H1 (cell line): Measurements from ENCODE around the gene ERICH3. TPM values are rescaled to one million over a fixed set of nuclear protein-coding genes. Genes with fewer than 3 reads are reported as not detected.

Source experiments
- CTCF ChIA-PET: fragments of 300-600 bp; sonication (Branson Sonifier 250); formaldehyde crosslinking; loops from one replicate; lab custom pipeline; 2021; ENCODE audit not compliant: partially characterized antibody; lab: Charles Lee
- POLR2A ChIA-PET: fragments of 300-600 bp; sonication (Branson Sonifier 250); formaldehyde crosslinking; loops from one replicate; lab custom pipeline; 2021; ENCODE audit warnings: inconsistent platforms; ENCODE audit not compliant: partially characterized antibody; lab: Charles Lee
- DNase-seq, 2 experiments: peaks; one replicate each; pipeline versions ENCODE4 v3.0.0 to v3.0.0-alpha.2; 2010 to 2022; ENCODE audit warnings: low spot score in 2 of 2, low read depth in 1 of 2, mixed read lengths in 1 of 2
- FAIRE-seq: peaks from 2 replicates; lab custom pipeline; 2011; peaks lifted over from hg19 to GRCh38; lab: Jason Lieb, UNC
- H2AFZ ChIP-seq: 2 replicates; pipeline ENCODE4 v1.8.1; 2012; ENCODE audit warnings: low read length, inconsistent platforms
- H2AK5ac ChIP-seq: 2 replicates; pipeline ENCODE4 v1.6.1; 2013; ENCODE audit warnings: low read depth, low read length
- H2BK120ac ChIP-seq: replicated peaks from 2 replicates; pipeline ENCODE3; 2013; ENCODE audit warnings: low read depth, low read length, inconsistent platforms
- H2BK12ac ChIP-seq: 2 replicates; pipeline ENCODE4 v1.6.1; 2013; ENCODE audit warnings: low read depth, low read length
- H2BK15ac ChIP-seq: 2 replicates; pipeline ENCODE4 v1.6.1; 2013; ENCODE audit warnings: low read length
- H2BK20ac ChIP-seq: 2 replicates; pipeline ENCODE4 v1.6.1; 2013; ENCODE audit warnings: low read length
- H2BK5ac ChIP-seq: 2 replicates; pipeline ENCODE4 v1.6.1; 2013; ENCODE audit warnings: low read depth, low read length
- H3K14ac ChIP-seq: 2 replicates; pipeline ENCODE4 v1.6.1; 2013; ENCODE audit warnings: inconsistent platforms; ENCODE audit not compliant: insufficient read length
- H3K18ac ChIP-seq: 2 replicates; pipeline ENCODE4 v1.6.1; 2013; ENCODE audit warnings: low read length; ENCODE audit errors: extremely low read depth
- H3K23ac ChIP-seq: 2 replicates; pipeline ENCODE4 v1.6.1; 2013; ENCODE audit warnings: inconsistent platforms; ENCODE audit not compliant: insufficient read length
- H3K23me2 ChIP-seq: 2 replicates; pipeline ENCODE4 v1.6.1; 2013; ENCODE audit warnings: low read depth, low read length
- H3K27ac ChIP-seq: 2 replicates; pipeline ENCODE4 v1.6.1; 2011; ENCODE audit warnings: low read depth, low read length, inconsistent platforms
- H3K27me3 ChIP-seq, 4 experiments: replicated peaks in 1 of 4; 1 replicate in 1 of 4; 2 replicates in 3 of 4; pipeline versions ENCODE4 v1.6.1 to v1.8.1; 2011 to 2013; ENCODE audit warnings: low read length in 3 of 4, mild to moderate bottlenecking in 3 of 4, inconsistent platforms in 2 of 4, mixed read lengths in 2 of 4, moderate library complexity in 1 of 4; ENCODE audit not compliant: control insufficient read depth in 3 of 4, insufficient read depth in 3 of 4; ENCODE audit errors: extremely low read depth in 1 of 4
- H3K36me3 ChIP-seq, 4 experiments: 2 replicates each; pipeline versions ENCODE4 v1.6.1 to v1.8.1; 2011 to 2013; ENCODE audit warnings: mild to moderate bottlenecking in 4 of 4, low read length in 3 of 4, moderate library complexity in 2 of 4, control low read depth in 1 of 4, inconsistent platforms in 1 of 4; ENCODE audit not compliant: insufficient read depth in 4 of 4, control insufficient read depth in 2 of 4
- H3K4ac ChIP-seq: replicated peaks from 2 replicates; pipeline ENCODE3; 2013; ENCODE audit warnings: low read length, low read depth, mixed read lengths, inconsistent platforms; ENCODE audit not compliant: insufficient read length
- H3K4me1 ChIP-seq, 4 experiments: replicated peaks in 1 of 4; 1 replicate in 1 of 4; 2 replicates in 3 of 4; pipeline versions ENCODE4 v1.6.1 to v1.8.1; 2011 to 2013; ENCODE audit warnings: low read length in 3 of 4, inconsistent platforms in 2 of 4, mixed read lengths in 1 of 4; ENCODE audit not compliant: insufficient read depth in 4 of 4, control insufficient read depth in 3 of 4
- H3K4me2 ChIP-seq, 2 experiments: 2 replicates each; pipeline versions ENCODE4 v1.6.1 to v1.8.1; 2011 to 2013; ENCODE audit warnings: low read depth in 2 of 2, low read length in 2 of 2, control low read depth in 1 of 2, inconsistent platforms in 1 of 2, mild to moderate bottlenecking in 1 of 2; ENCODE audit not compliant: insufficient read depth in 1 of 2
- H3K4me3 ChIP-seq, 4 experiments: fragments of 200-600, 300-600 bp in 1 of 4; sonication (generic), shearing (Covaris generic), sonication (Bioruptor Twin) in 1 of 4; 2 replicates each; pipeline versions ENCODE4 v1.5.1 to v1.8.1; 2011 to 2016; ENCODE audit warnings: low read length in 4 of 4, low read depth in 3 of 4, control low read depth in 2 of 4, inconsistent platforms in 2 of 4, mild to moderate bottlenecking in 2 of 4, mixed read lengths in 1 of 4, moderate library complexity in 1 of 4; ENCODE audit not compliant: insufficient read depth in 2 of 4; ENCODE audit errors: extremely low read depth in 1 of 4
- H3K56ac ChIP-seq: replicated peaks from 2 replicates; pipeline ENCODE3; 2013; ENCODE audit warnings: low read depth, mild to moderate bottlenecking, mixed read lengths, low read length, inconsistent platforms; ENCODE audit not compliant: insufficient read length
- H3K79me1 ChIP-seq: 2 replicates; pipeline ENCODE4 v1.6.1; 2013; ENCODE audit warnings: low read depth, low read length, control low read depth
- H3K79me2 ChIP-seq, 2 experiments: 2 replicates each; pipeline versions ENCODE4 v1.6.1 to v1.8.1; 2012 to 2013; ENCODE audit warnings: low read length in 2 of 2, mild to moderate bottlenecking in 2 of 2, inconsistent platforms in 1 of 2; ENCODE audit not compliant: insufficient read depth in 2 of 2, control insufficient read depth in 1 of 2
- H3K9ac ChIP-seq, 4 experiments: replicated peaks in 1 of 4; 1 replicate in 1 of 4; 2 replicates in 3 of 4; pipeline versions ENCODE4 v1.6.1 to v1.8.1; 2011 to 2013; ENCODE audit warnings: low read depth in 3 of 4, low read length in 3 of 4, control low read depth in 2 of 4, mild to moderate bottlenecking in 2 of 4, moderate library complexity in 2 of 4, inconsistent platforms in 1 of 4; ENCODE audit errors: extremely low read depth in 1 of 4
- H3K9me3 ChIP-seq, 2 experiments: 2 replicates each; pipeline versions ENCODE4 v1.6.1 to v1.8.1; 2012 to 2013; ENCODE audit warnings: mild to moderate bottlenecking in 2 of 2, moderate library complexity in 2 of 2, control low read depth in 1 of 2, inconsistent platforms in 1 of 2, low read depth in 1 of 2, low read length in 1 of 2, mixed read lengths in 1 of 2; ENCODE audit not compliant: insufficient read depth in 2 of 2
- H4K20me1 ChIP-seq, 2 experiments: replicated peaks in 1 of 2; 2 replicates each; pipeline versions ENCODE3 to v1.8.1; 2011 to 2013; ENCODE audit warnings: inconsistent platforms in 2 of 2, low read length in 2 of 2, mild to moderate bottlenecking in 1 of 2; ENCODE audit not compliant: insufficient read depth in 2 of 2, control insufficient read depth in 1 of 2
- H4K5ac ChIP-seq: 2 replicates; pipeline ENCODE4 v1.6.1; 2013; ENCODE audit warnings: low read length, low read depth, mixed read lengths, inconsistent platforms; ENCODE audit not compliant: insufficient read length
- H4K8ac ChIP-seq: 2 replicates; pipeline ENCODE4 v1.8.0; 2013; ENCODE audit warnings: mild to moderate bottlenecking, moderate library complexity, low read length, inconsistent platforms; ENCODE audit not compliant: insufficient read depth; ENCODE audit errors: extremely low read depth
- H4K91ac ChIP-seq: replicated peaks from 2 replicates; pipeline ENCODE3; 2013; ENCODE audit warnings: low read length, mixed read lengths, inconsistent platforms; ENCODE audit not compliant: insufficient read length
- ASH2L ChIP-seq: fragments of 200-600, 300-600 bp; sonication (generic); IDR thresholded peaks from one replicate; pipeline ENCODE4 v1.7.1; 2017; ENCODE audit warnings: low read length
- BACH1 ChIP-seq: IDR thresholded peaks from 2 replicates; pipeline ENCODE4 v1.6.1; 2012; ENCODE audit warnings: low read length, improper control_type of control experiment
- CHD2 ChIP-seq: IDR thresholded peaks from 2 replicates; pipeline ENCODE4 v1.6.1; 2012; ENCODE audit warnings: low read length, improper control_type of control experiment
- HDAC6 ChIP-seq: IDR thresholded peaks from one replicate; pipeline ENCODE4 v1.7.1; 2012; ENCODE audit warnings: low read depth, mild to moderate bottlenecking, inconsistent platforms, low read length, moderate library complexity
- KDM5A ChIP-seq: fragments of 200-600 bp; IDR thresholded peaks from 2 replicates; pipeline ENCODE4 v1.7.1; 2012; ENCODE audit warnings: mild to moderate bottlenecking, low read length, inconsistent platforms, mixed read lengths
- POLR2AphosphoS5 ChIP-seq: IDR thresholded peaks from 2 replicates; pipeline ENCODE4 v1.6.1; 2011; ENCODE audit warnings: low read depth, low read length
- POU5F1 ChIP-seq: IDR thresholded peaks from 2 replicates; pipeline ENCODE4 v1.6.1; 2011; ENCODE audit warnings: low read depth, mild to moderate bottlenecking, low read length, moderate library complexity
- SIN3A ChIP-seq, 2 experiments: IDR thresholded peaks in 1 of 2; conservative IDR thresholded peaks in 1 of 2; 2 replicates each; pipeline ENCODE4 v1.6.1; 2011 to 2012; ENCODE audit warnings: low read length in 2 of 2, improper control_type of control experiment in 1 of 2, low read depth in 1 of 2, mild to moderate bottlenecking in 1 of 2
- TAF1 ChIP-seq: IDR thresholded peaks from 2 replicates; pipeline ENCODE4 v1.6.1; 2011; ENCODE audit warnings: mild to moderate bottlenecking, low read depth, low read length
- WGBS, 2 experiments: shearing (Covaris generic) in 1 of 2; methylation state at CpG; one replicate each; pipeline versions ENCODE4 v1.1.6 to v1.1.7; 2013 to 2015; ENCODE audit warnings: low lambda C conversion rate in 2 of 2, mixed read lengths in 2 of 2, inconsistent platforms in 1 of 2, low coverage in 1 of 2, missing lambda C conversion rate in 1 of 2; ENCODE audit not compliant: insufficient replicate concordance in 2 of 2, insufficient coverage in 1 of 2, insufficient read length in 1 of 2; ENCODE audit errors: extremely low coverage in 1 of 2, missing lambda C conversion rate in 1 of 2; 5-methylcytosine and 5-hydroxymethylcytosine counted together
- polyA plus RNA-seq, 7 experiments: library from polyadenylated mRNA; depleted of rRNA in 3 of 7; stranded (reverse) in 5 of 7; unstranded in 2 of 7; fragments of >200 nt in 5 of 7; fragments of 200-250 nt in 2 of 7; gene quantifications; 1 replicate in 5 of 7; 2 replicates in 1 of 7; 4 replicates in 1 of 7; pipeline versions ENCODE4 v1.2.1 to v1.2.3, GENCODE V29; 2011 to 2013; ENCODE audit warnings: missing spikeins in 2 of 7, mixed read lengths in 2 of 7
- total RNA-seq: library from RNA; stranded (reverse); fragmentation: NEBNext Ultra II Directional; extraction: Animal tissue kit (Norgen Biotek cat#: 25700); gene quantifications from 2 replicates; pipeline ENCODE4 v1.2.1, GENCODE V29; 2021
- TF ChIP-seq, protein P1 (sequence below): IDR thresholded peaks from 2 replicates; pipeline ENCODE4 v1.6.1; 2012; ENCODE audit warnings: low read length, inconsistent platforms

ERICH3 gene
- total and polyA plus RNA-seq, 2 of the 8 experiments (the other 6 are each of a cell fraction or from before 2014, with no cell fraction given): 0.02 TPM; not detected in 1

GRCh38 chr1:74593887-74594866, 79.4 kb downstream of the ERICH3 start:
- H3K27me3 ChIP-seq: no peaks in the 10 kb centered on the region; a peak in 1 of 7 replicates
- no peak overlapping the region for H3K23ac ChIP-seq
- FAIRE-seq (no peak), DNase-seq (no peak)
- no peak overlapping the region for H4K8ac ChIP-seq
- H2BK120ac ChIP-seq: no peak overlapping the region
- TF ChIP-seq, protein P1, sequence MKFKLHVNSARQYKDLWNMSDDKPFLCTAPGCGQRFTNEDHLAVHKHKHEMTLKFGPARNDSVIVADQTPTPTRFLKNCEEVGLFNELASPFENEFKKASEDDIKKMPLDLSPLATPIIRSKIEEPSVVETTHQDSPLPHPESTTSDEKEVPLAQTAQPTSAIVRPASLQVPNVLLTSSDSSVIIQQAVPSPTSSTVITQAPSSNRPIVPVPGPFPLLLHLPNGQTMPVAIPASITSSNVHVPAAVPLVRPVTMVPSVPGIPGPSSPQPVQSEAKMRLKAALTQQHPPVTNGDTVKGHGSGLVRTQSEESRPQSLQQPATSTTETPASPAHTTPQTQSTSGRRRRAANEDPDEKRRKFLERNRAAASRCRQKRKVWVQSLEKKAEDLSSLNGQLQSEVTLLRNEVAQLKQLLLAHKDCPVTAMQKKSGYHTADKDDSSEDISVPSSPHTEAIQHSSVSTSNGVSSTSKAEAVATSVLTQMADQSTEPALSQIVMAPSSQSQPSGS: no peak
- no peak for TF ChIP-seq POLR2AphosphoS5
- no peak for TF ChIP-seq KDM5A
- no peak for TF ChIP-seq TAF1
- TF ChIP-seq HDAC6: no peak
- no peak for TF ChIP-seq BACH1
- no peak for TF ChIP-seq POU5F1
- TF ChIP-seq ASH2L: no peak
- TF ChIP-seq CHD2: no peak
- no peak for TF ChIP-seq SIN3A (conservative IDR thresholded peaks at IDR 0.05 in 1 of 2, IDR thresholded peaks at IDR 0.05 in 1 of 2; ENCODE audit: low read depth in 1 of 2, low read length in 2 of 2)
- H3K4me1 ChIP-seq: no peaks in the 10 kb centered on the region
- no peak overlapping the region for H3K18ac ChIP-seq
- no peak overlapping the region for H2AK5ac ChIP-seq
- no peaks in the 10 kb centered on the region for H3K36me3 ChIP-seq
- no peak overlapping the region for H3K9ac ChIP-seq
- H3K56ac ChIP-seq: no peak overlapping the region
- H3K4me3 ChIP-seq: no peak overlapping the region
- no peak overlapping the region for H2BK12ac ChIP-seq
- H2BK20ac ChIP-seq: no peak overlapping the region
- no peaks in the 10 kb centered on the region for H3K79me2 ChIP-seq
- CTCF ChIA-PET: no interaction called here
- 88% methylated on average over 6 of the region's 6 CpGs; no CpG with 5 or more reads in 1 of the 2 experiments for WGBS, 2 experiments
- H3K79me1 ChIP-seq: no peaks in the 10 kb centered on the region
- no peaks in the 10 kb centered on the region for H3K23me2 ChIP-seq
- no peaks in the 10 kb centered on the region for H4K20me1 ChIP-seq
- no peak overlapping the region for H3K14ac ChIP-seq
- H2BK15ac ChIP-seq: no peak overlapping the region
- H3K27ac ChIP-seq: no peak overlapping the region
- H4K91ac ChIP-seq: no peak overlapping the region
- H2AFZ ChIP-seq: no peak overlapping the region
- POLR2A ChIA-PET: no interaction called here
- H2BK5ac ChIP-seq: no peak overlapping the region
- no peak overlapping the region for H3K4me2 ChIP-seq
- H3K9me3 ChIP-seq: no peaks in the 10 kb centered on the region
- H3K4ac ChIP-seq: no peak overlapping the region
- H4K5ac ChIP-seq: no peak overlapping the region
